Natural killer cell treated with Interleukin-12 subunit alpha and Interleukin-12 subunit beta and Interleukin-15 and Interleukin-18, amount 100 ng/mL, for 72 hours (primary cell): ENCODE results near the gene IFT52. TPM values are rescaled to one million over a fixed set of nuclear protein-coding genes. Genes with fewer than 3 reads are reported as not detected.

Source experiments
- ATAC-seq, 2 donors: fragments of 150-1000 bp; cut with Tn5 transposase in 1 of 2; sonication (Bioruptor Pico), chemical (Tn5 transposase) in 1 of 2; 2 replicates each; pipeline ENCODE4 v1.10.0; 2021
- DNase-seq: peaks from one replicate; pipeline ENCODE4 v3.0.0; 2022; ENCODE audit warnings: low spot score
- H3K27ac Mint-ChIP-seq, 2 donors: 1 replicate in 1 of 2; 2 replicates in 1 of 2; pipeline ENCODE4 v1.8.0; 2022; ENCODE audit warnings: mixed read lengths in 2 of 2, mild to moderate bottlenecking in 1 of 2, moderate library complexity in 1 of 2
- H3K27me3 Mint-ChIP-seq, 2 donors: 1 replicate in 1 of 2; 2 replicates in 1 of 2; pipeline ENCODE4 v1.8.0; 2022; ENCODE audit warnings: mixed read lengths in 2 of 2
- H3K36me3 Mint-ChIP-seq: one replicate; pipeline ENCODE4 v1.8.0; 2022; ENCODE audit warnings: mixed read lengths
- H3K4me1 Mint-ChIP-seq, 2 donors: 1 replicate in 1 of 2; 2 replicates in 1 of 2; pipeline ENCODE4 v1.8.0; 2022; ENCODE audit warnings: low read depth in 2 of 2, mixed read lengths in 2 of 2, mild to moderate bottlenecking in 1 of 2
- H3K4me3 Mint-ChIP-seq: one replicate; pipeline ENCODE4 v1.8.0; 2022; ENCODE audit warnings: mixed read lengths
- H3K9me3 Mint-ChIP-seq: 2 replicates; pipeline ENCODE4 v1.8.0; 2022; ENCODE audit warnings: mixed read lengths
- total RNA-seq, 2 donors: library from RNA; stranded (reverse); gene quantifications; one replicate each; pipeline ENCODE4 v1.2.3, GENCODE V29; 2022

Gene IFT52
- 10 to 100 TPM; 19.1 to 20.7 TPM for total RNA-seq

GRCh38 chr20:43590392-43591303 lies at the start of gene IFT52:
TSS of gene IFT52 (plus strand) at chr20:43590937. CDS start at chr20:43594699, 3,762 bp downstream.
- H3K4me1 Mint-ChIP-seq, result peaks cover 12 to 17% of the 10 kb centered on the region in 2 donors
- H3K36me3 Mint-ChIP-seq, result no peaks in the 10 kb centered on the region
- no peaks in the 10 kb centered on the region for H3K9me3 Mint-ChIP-seq
- peak; percentile 90 for DNase-seq
- peak within 1 kb of the TSS; percentile 96 for H3K4me3 Mint-ChIP-seq
- peak within 1 kb of the TSS; percentile 89 to 93 for H3K27ac Mint-ChIP-seq
- ATAC-seq, result peak; percentile 99
- peaks cover 0 to 4% of the 10 kb centered on the region in 2 donors for H3K27me3 Mint-ChIP-seq

- ATAC-seq, result no peak
Observed at GRCh38 chr20:43541214-43541613, 49.5 kb upstream of the IFT52 start.

GRCh38 chr20:43542161-43542560 lies 48.6 kb upstream of the IFT52 start:
- H3K27me3 Mint-ChIP-seq, result no peaks in the 10 kb centered on the region
- H3K4me3 Mint-ChIP-seq, result no peak overlapping the region
- no peak for ATAC-seq
- no peaks in the 10 kb centered on the region for H3K36me3 Mint-ChIP-seq
- no peaks in the 10 kb centered on the region for H3K4me1 Mint-ChIP-seq
- no peaks in the 10 kb centered on the region for H3K9me3 Mint-ChIP-seq
- DNase-seq, result no peak
- no peak overlapping the region for H3K27ac Mint-ChIP-seq

More at GRCh38 chr20:43541214-43541613, 49.5 kb upstream of the IFT52 start:
- Mint-ChIP-seq H3K27ac (no peak overlapping the region), H3K27me3 (no peaks in the 10 kb centered on the region), H3K9me3 (no peaks in the 10 kb centered on the region), H3K4me3 (no peak overlapping the region), H3K4me1 (no peaks in the 10 kb centered on the region), H3K36me3 (no peaks in the 10 kb centered on the region)
- no peak for DNase-seq

GRCh38 chr20:43542674-43543073 lies 48.1 kb upstream of the IFT52 start:
- Mint-ChIP-seq H3K4me3 (no peak overlapping the region), H3K9me3 (no peaks in the 10 kb centered on the region), H3K27ac (no peak overlapping the region), H3K4me1 (no peaks in the 10 kb centered on the region), H3K27me3 (no peaks in the 10 kb centered on the region), H3K36me3 (no peaks in the 10 kb centered on the region)
- no peak for ATAC-seq
- no peak for DNase-seq

- Mint-ChIP-seq H3K4me3 (no peak overlapping the region), H3K27me3 (no peaks in the 10 kb centered on the region), H3K36me3 (no peaks in the 10 kb centered on the region), H3K4me1 (no peaks in the 10 kb centered on the region), H3K9me3 (no peaks in the 10 kb centered on the region), H3K27ac (no peak overlapping the region)
- ATAC-seq (no peak), DNase-seq (no peak)
Observed at GRCh38 chr20:43543138-43543537, 47.6 kb upstream of the IFT52 start.

- Mint-ChIP-seq H3K27ac (no peak overlapping the region), H3K9me3 (no peaks in the 10 kb centered on the region)
Observed at GRCh38 chr20:43544501-43544900, 46.2 kb upstream of the IFT52 start.

GRCh38 chr20:43545837-43546578 lies 44.7 kb upstream of the IFT52 start:
- Mint-ChIP-seq H3K4me3 (no peak overlapping the region), H3K4me1 (no peaks in the 10 kb centered on the region), H3K36me3 (no peaks in the 10 kb centered on the region), H3K9me3 (no peaks in the 10 kb centered on the region), H3K27ac (no peak overlapping the region), H3K27me3 (no peaks in the 10 kb centered on the region)
- DNase-seq (no peak), ATAC-seq (no peak)

More at GRCh38 chr20:43544501-43544900, 46.2 kb upstream of the IFT52 start:
- Mint-ChIP-seq H3K4me1 (no peaks in the 10 kb centered on the region), H3K4me3 (no peak overlapping the region), H3K27me3 (no peaks in the 10 kb centered on the region), H3K36me3 (no peaks in the 10 kb centered on the region)
- no peak for DNase-seq
- ATAC-seq, result no peak

- no peak overlapping the region for H3K27ac Mint-ChIP-seq
Observed at GRCh38 chr20:43548273-43548880, 42.4 kb upstream of the IFT52 start.

GRCh38 chr20:43549416-43550065 lies 41.2 kb upstream of the IFT52 start:
- H3K4me3 Mint-ChIP-seq, result no peak overlapping the region
- DNase-seq (no peak), ATAC-seq (no peak)
- H3K27ac Mint-ChIP-seq, result no peak overlapping the region
- H3K9me3 Mint-ChIP-seq, result no peaks in the 10 kb centered on the region
- H3K27me3 Mint-ChIP-seq, result no peaks in the 10 kb centered on the region
- no peaks in the 10 kb centered on the region for H3K4me1 Mint-ChIP-seq
- no peaks in the 10 kb centered on the region for H3K36me3 Mint-ChIP-seq

More at GRCh38 chr20:43548273-43548880, 42.4 kb upstream of the IFT52 start:
- H3K4me1 Mint-ChIP-seq, result no peaks in the 10 kb centered on the region
- H3K4me3 Mint-ChIP-seq, result no peak overlapping the region
- DNase-seq, result no peak
- H3K9me3 Mint-ChIP-seq, result no peaks in the 10 kb centered on the region
- no peak for ATAC-seq
- H3K27me3 Mint-ChIP-seq, result no peaks in the 10 kb centered on the region
- H3K36me3 Mint-ChIP-seq, result no peaks in the 10 kb centered on the region

GRCh38 chr20:43550456-43550855 lies 40.3 kb upstream of the IFT52 start:
- DNase-seq, result no peak
- H3K27me3 Mint-ChIP-seq, result no peaks in the 10 kb centered on the region
- ATAC-seq, result no peak
- no peaks in the 10 kb centered on the region for H3K4me1 Mint-ChIP-seq
- no peak overlapping the region for H3K4me3 Mint-ChIP-seq
- H3K9me3 Mint-ChIP-seq, result no peaks in the 10 kb centered on the region
- no peak overlapping the region for H3K27ac Mint-ChIP-seq
- H3K36me3 Mint-ChIP-seq, result no peaks in the 10 kb centered on the region

GRCh38 chr20:43554369-43554768 lies 36.4 kb upstream of the IFT52 start:
- H3K9me3 Mint-ChIP-seq, result no peaks in the 10 kb centered on the region
- ATAC-seq, result no peak
- no peak overlapping the region for H3K27ac Mint-ChIP-seq
- H3K4me3 Mint-ChIP-seq, result no peak overlapping the region
- H3K4me1 Mint-ChIP-seq, result no peaks in the 10 kb centered on the region
- DNase-seq, result no peak
- no peaks in the 10 kb centered on the region for H3K36me3 Mint-ChIP-seq
- peaks cover 0 to 3% of the 10 kb centered on the region in 2 donors for H3K27me3 Mint-ChIP-seq

GRCh38 chr20:43558412-43559146 lies 32.2 kb upstream of the IFT52 start, which contains the start of gene SGK2:
TSS of gene SGK2 (plus strand) at chr20:43559027. CDS start at chr20:43566496, 7,469 bp downstream.
- no peak within 1 kb of the TSS for H3K27ac Mint-ChIP-seq
- DNase-seq (no peak), ATAC-seq (no peak)
- no peaks in the 10 kb centered on the region for H3K36me3 Mint-ChIP-seq
- H3K27me3 Mint-ChIP-seq, result peaks cover 0 to 5% of the 10 kb centered on the region in 2 donors
- H3K4me1 Mint-ChIP-seq, result no peaks in the 10 kb centered on the region
- no peaks in the 10 kb centered on the region for H3K9me3 Mint-ChIP-seq
- H3K4me3 Mint-ChIP-seq, result no peak within 1 kb of the TSS
